ENCODE measurements around the gene ZC3H7B. TPM values are rescaled to one million over a fixed set of nuclear protein-coding genes. Genes with fewer than 3 reads are reported as not detected.

Gene ZC3H7B
- total RNA-seq, 4 donors from 2014 or later: 29.5 to 43.6 (median 35.7) TPM

DNA sequence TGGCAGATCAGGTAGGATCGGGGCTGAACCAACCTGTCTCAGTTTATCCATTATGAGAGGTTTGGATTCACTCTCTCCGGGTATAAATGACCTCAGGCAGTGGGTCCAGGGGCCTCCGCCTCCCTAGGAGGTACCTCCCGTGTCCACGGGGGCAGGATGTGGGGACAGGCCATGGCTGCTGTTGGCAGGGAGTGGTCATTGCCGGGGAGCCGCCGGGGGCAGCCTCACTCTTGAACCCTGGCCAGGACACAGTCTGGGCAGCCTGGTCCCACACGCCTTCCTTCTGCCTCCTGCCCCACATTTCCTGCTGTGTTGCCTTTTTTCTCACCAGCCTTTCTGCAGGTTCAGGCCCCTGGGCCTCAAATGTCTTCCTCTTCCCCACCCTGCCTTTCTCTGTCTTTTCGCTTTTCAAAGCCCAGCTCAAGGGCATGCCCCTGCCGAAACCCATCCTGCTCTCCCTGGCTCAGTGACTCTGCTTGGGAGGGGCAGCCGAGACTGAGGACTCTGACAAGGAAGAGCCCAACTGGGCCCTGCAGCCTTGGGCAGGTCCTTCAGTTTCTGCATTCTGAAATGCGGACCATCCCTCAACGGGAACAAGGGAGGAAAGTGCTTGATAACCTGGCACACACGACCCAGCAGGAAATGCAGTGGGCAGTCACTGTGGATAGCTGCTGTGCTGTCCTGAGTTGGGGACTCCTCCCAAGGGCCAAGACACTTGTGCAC is 31.1 kb downstream of the ZC3H7B start:
- DNase-seq: no peak
- H3K4me1 ChIP-seq: no peaks in the 10 kb centered on the region
- no peaks in the 10 kb centered on the region for H3K27me3 ChIP-seq
- H3K27ac ChIP-seq: no peak overlapping the region
- TF ChIP-seq POLR2A (IDR thresholded peaks at IDR 0.05) (no peak), POLR2AphosphoS5 (IDR thresholded peaks at IDR 0.05) (no peak), EP300 (IDR thresholded peaks at IDR 0.05; ENCODE audit: low read depth) (no peak)
- TF ChIP-seq, protein P1, sequence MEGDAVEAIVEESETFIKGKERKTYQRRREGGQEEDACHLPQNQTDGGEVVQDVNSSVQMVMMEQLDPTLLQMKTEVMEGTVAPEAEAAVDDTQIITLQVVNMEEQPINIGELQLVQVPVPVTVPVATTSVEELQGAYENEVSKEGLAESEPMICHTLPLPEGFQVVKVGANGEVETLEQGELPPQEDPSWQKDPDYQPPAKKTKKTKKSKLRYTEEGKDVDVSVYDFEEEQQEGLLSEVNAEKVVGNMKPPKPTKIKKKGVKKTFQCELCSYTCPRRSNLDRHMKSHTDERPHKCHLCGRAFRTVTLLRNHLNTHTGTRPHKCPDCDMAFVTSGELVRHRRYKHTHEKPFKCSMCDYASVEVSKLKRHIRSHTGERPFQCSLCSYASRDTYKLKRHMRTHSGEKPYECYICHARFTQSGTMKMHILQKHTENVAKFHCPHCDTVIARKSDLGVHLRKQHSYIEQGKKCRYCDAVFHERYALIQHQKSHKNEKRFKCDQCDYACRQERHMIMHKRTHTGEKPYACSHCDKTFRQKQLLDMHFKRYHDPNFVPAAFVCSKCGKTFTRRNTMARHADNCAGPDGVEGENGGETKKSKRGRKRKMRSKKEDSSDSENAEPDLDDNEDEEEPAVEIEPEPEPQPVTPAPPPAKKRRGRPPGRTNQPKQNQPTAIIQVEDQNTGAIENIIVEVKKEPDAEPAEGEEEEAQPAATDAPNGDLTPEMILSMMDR (IDR thresholded peaks at IDR 0.05): no peak
- no peaks in the 10 kb centered on the region for H3K9me3 ChIP-seq
- no peak overlapping the region for H3K4me3 ChIP-seq
- in situ Hi-C loops (cut with MboI; ENCODE audit: low pct_ligation_motif_present in 1 of 4, low pct_unique_long_range_greater_than_20kb in 1 of 4, low sequenced_read_pairs in 3 of 4) (no loop called here), intact Hi-C loops (cut with DNase I; ENCODE audit: low total_unique reads) (no loop called here)
- WGBS, 2 donors (ENCODE audit: low coverage in 1 of 2): 97% methylated on average over 15 of the region's 15 CpGs; no CpG with 5 or more reads in 1 of the 2 donors
- H3K36me3 ChIP-seq: peaks cover 0 to 37% (median 14%) of the 10 kb centered on the region in 4 donors

DNA sequence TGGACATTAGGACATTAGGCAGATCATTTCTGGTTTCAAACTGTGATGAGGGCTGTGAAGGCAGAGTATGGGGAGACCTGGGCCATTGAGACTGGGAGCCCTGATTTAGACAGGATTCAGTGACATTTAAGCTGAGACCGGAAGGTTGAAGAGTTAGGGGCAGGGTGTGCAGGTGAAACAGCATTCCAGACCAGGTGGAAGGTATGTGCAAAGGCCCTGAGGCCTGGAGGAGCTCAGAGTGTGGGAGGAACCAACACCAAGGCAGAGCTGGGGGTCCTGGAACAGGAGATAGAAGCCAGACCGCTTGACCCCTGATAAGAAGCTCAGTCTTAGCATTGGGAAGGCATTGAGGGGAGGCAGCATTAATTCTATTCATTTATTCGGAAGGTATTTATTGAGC is 32.5 kb downstream of the ZC3H7B start:
- WGBS, 2 donors (ENCODE audit: low coverage in 1 of 2): 98 to 100% methylated on average over 1 to 3 of the region's 3 CpGs
- intact Hi-C loops (cut with DNase I; ENCODE audit: low total_unique reads): no loop called here
- TF ChIP-seq EP300 (IDR thresholded peaks at IDR 0.05; ENCODE audit: low read depth) (no peak), POLR2A (IDR thresholded peaks at IDR 0.05) (no peak), POLR2AphosphoS5 (IDR thresholded peaks at IDR 0.05) (no peak)
- TF ChIP-seq, protein P1 (IDR thresholded peaks at IDR 0.05): no peak

DNA sequence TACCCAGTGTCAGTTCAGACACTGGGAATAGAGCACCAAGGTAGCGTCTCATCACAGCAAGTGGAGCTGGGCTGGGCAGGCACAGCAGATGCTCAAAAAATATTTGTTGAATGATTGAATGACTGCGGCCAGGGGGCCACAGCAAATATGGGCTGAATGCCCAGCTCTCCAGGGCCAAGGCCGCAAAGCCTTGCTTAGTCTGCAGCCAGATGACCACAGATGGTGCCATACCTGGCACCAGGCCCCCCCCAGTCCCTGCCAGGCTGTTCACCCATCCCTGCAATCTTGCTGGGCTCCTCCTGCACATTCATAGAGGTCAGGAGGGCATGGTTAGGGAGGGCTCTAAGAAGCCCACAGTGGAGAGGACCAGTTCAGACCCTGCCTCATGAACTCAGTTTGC is 32.9 kb downstream of the ZC3H7B start:
- TF ChIP-seq POLR2AphosphoS5 (IDR thresholded peaks at IDR 0.05) (no peak), POLR2A (IDR thresholded peaks at IDR 0.05) (no peak), EP300 (IDR thresholded peaks at IDR 0.05; ENCODE audit: low read depth) (no peak)
- TF ChIP-seq, protein P1 (IDR thresholded peaks at IDR 0.05): no peak
- in situ Hi-C loops (cut with MboI; ENCODE audit: low pct_ligation_motif_present in 1 of 4, low pct_unique_long_range_greater_than_20kb in 1 of 4, low sequenced_read_pairs in 3 of 4) (no loop called here), intact Hi-C loops (cut with DNase I; ENCODE audit: low total_unique reads) (no loop called here)
- Histone ChIP-seq H3K27ac (no peak overlapping the region), H3K4me1 (no peaks in the 10 kb centered on the region), H3K27me3 (no peaks in the 10 kb centered on the region), H3K9me3 (no peaks in the 10 kb centered on the region), H3K36me3 (peaks cover 0 to 30% (median 9%) of the 10 kb centered on the region in 4 donors), H3K4me3 (no peak overlapping the region)
- no peak for DNase-seq
- WGBS, 2 donors (ENCODE audit: low coverage in 1 of 2): 95% methylated on average over 3 of the region's 3 CpGs; no CpG with 5 or more reads in 1 of the 2 donors

More for the DNA sequence above, 32.5 kb downstream of the ZC3H7B start:
- H3K9me3 ChIP-seq: no peaks in the 10 kb centered on the region
- H3K36me3 ChIP-seq: peaks cover 0 to 28% (median 9%) of the 10 kb centered on the region in 4 donors
- no peak overlapping the region for H3K27ac ChIP-seq
- in situ Hi-C loops (cut with MboI; ENCODE audit: low pct_ligation_motif_present in 1 of 4, low pct_unique_long_range_greater_than_20kb in 1 of 4, low sequenced_read_pairs in 3 of 4): no loop called here
- no peaks in the 10 kb centered on the region for H3K27me3 ChIP-seq
- H3K4me1 ChIP-seq: no peaks in the 10 kb centered on the region
- no peak overlapping the region for H3K4me3 ChIP-seq
- no peak for DNase-seq

DNA sequence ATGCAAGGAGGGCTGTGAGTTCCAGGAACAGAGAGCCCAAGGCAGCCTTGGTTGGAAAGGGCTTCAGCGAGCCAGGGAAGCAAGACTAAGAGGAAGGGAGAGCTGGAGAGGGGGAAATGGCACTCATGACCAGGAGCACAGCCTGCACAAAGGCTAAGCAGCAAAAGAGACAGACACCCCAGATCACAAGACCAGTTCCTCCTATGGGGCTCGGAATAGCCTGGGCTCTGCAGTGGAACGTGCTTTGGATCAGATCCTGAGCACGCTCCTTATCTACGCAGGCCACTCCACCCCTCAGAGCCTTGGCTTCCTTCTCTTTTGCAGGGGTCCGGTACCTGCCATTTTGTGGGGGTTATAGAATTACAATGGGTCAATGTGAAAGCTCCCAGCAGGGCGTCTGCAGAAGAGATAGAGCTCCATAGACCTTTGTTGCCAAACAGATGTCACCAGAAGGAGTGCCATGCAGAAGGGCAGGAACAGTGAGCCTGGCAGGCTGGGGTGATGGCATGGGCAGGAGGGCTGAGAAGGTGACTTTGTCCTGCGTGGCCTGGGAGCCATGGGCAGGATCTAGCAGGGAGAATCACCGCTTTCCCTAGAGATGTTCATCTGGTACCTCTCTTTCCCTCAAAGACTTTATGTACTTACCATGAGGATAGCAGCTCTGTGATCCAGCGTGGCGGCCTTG is 33.8 kb downstream of the ZC3H7B start:
- Histone ChIP-seq H3K4me1 (no peaks in the 10 kb centered on the region), H3K27me3 (no peaks in the 10 kb centered on the region), H3K36me3 (peaks cover 0 to 30% (median 9%) of the 10 kb centered on the region in 4 donors), H3K4me3 (no peak overlapping the region), H3K27ac (no peak overlapping the region), H3K9me3 (no peaks in the 10 kb centered on the region)
- WGBS, 2 donors (ENCODE audit: low coverage in 1 of 2): 94 to 100% methylated on average over 1 to 11 of the region's 11 CpGs
- TF ChIP-seq, protein P1 (IDR thresholded peaks at IDR 0.05): no peak
- TF ChIP-seq EP300 (IDR thresholded peaks at IDR 0.05; ENCODE audit: low read depth) (no peak), POLR2AphosphoS5 (IDR thresholded peaks at IDR 0.05) (no peak)
- in situ Hi-C loops (cut with MboI; ENCODE audit: low pct_ligation_motif_present in 1 of 4, low pct_unique_long_range_greater_than_20kb in 1 of 4, low sequenced_read_pairs in 3 of 4): no loop called here
- intact Hi-C loops (cut with DNase I; ENCODE audit: low total_unique reads): no loop called here
- no peak for DNase-seq
